IMR-90 (cell line): Measurements from ENCODE around the gene RPL21.
A peak's percentile ranks its signal among the peaks of the same experiment; 100 is the strongest.

Experiments
- BHLHE40 ChIP-seq: fragments of 150-350 bp; IDR thresholded peaks from 2 replicates; pipeline ENCODE4 v1.6.1; 2016; ENCODE audit warnings: mild to moderate bottlenecking, low read depth, low read length
- SMC3 ChIP-seq: fragments of 150-350 bp; IDR thresholded peaks from 2 replicates; pipeline ENCODE4 v1.6.1; 2016; ENCODE audit warnings: low read depth, mild to moderate bottlenecking, antibody characterized with exemption, low read length, moderate library complexity
- TF ChIP-seq, protein P1 (sequence below): conservative IDR thresholded peaks from 2 replicates; pipeline ENCODE4 v1.5.1; 2012; ENCODE audit warnings: mild to moderate bottlenecking, low read depth, low read length, improper control_type of control experiment

- TF ChIP-seq, protein P1, sequence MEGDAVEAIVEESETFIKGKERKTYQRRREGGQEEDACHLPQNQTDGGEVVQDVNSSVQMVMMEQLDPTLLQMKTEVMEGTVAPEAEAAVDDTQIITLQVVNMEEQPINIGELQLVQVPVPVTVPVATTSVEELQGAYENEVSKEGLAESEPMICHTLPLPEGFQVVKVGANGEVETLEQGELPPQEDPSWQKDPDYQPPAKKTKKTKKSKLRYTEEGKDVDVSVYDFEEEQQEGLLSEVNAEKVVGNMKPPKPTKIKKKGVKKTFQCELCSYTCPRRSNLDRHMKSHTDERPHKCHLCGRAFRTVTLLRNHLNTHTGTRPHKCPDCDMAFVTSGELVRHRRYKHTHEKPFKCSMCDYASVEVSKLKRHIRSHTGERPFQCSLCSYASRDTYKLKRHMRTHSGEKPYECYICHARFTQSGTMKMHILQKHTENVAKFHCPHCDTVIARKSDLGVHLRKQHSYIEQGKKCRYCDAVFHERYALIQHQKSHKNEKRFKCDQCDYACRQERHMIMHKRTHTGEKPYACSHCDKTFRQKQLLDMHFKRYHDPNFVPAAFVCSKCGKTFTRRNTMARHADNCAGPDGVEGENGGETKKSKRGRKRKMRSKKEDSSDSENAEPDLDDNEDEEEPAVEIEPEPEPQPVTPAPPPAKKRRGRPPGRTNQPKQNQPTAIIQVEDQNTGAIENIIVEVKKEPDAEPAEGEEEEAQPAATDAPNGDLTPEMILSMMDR, result no peak
- TF ChIP-seq SMC3 (no peak), BHLHE40 (0 out of 2 replicates have a peak, but pooled peaks have one; percentile 14)
Measured at GRCh38 chr13:27295096-27295495, 43.7 kb downstream of the RPL21 start.
